IPS DF 6.9 (cell line): ENCODE data around the gene MNDA.
"Not testable (repeated sequence)": the region's sequence is repeated elsewhere in the genome, so short reads cannot be mapped to it uniquely, and the experiment has no call there.

ENCODE experiments used
- DNase-seq: peaks from one replicate; pipeline ENCODE4 v3.0.0-alpha.2; 2013; ENCODE audit warnings: low read depth, low spot score
- H3K27ac ChIP-seq: one replicate; pipeline ENCODE4 v1.5.1; 2013; ENCODE audit warnings: low read length, control low read depth
- H3K27me3 ChIP-seq: 2 replicates; pipeline ENCODE4 v1.6.1; 2013; ENCODE audit warnings: mild to moderate bottlenecking, low read length; ENCODE audit not compliant: control insufficient read depth, insufficient read depth
- H3K36me3 ChIP-seq: 2 replicates; pipeline ENCODE4 v1.6.1; 2013; ENCODE audit warnings: low read length; ENCODE audit not compliant: control insufficient read depth, insufficient read depth
- H3K4me1 ChIP-seq: 2 replicates; pipeline ENCODE4 v1.6.1; 2013; ENCODE audit warnings: low read length; ENCODE audit not compliant: control insufficient read depth, insufficient read depth
- H3K4me3 ChIP-seq: 2 replicates; pipeline ENCODE4 v1.5.1; 2013; ENCODE audit warnings: mild to moderate bottlenecking, low read length
- H3K9me3 ChIP-seq: 2 replicates; pipeline ENCODE4 v1.6.1; 2013; ENCODE audit warnings: low read length, inconsistent platforms; ENCODE audit not compliant: control insufficient read depth, insufficient read depth
- WGBS: extraction: QIAGEN DNeasy Blood & Tissue Kit; methylation state at CpG from one replicate; pipeline ENCODE4 v1.1.7; 2013; ENCODE audit warnings: mixed read lengths, missing lambda C conversion rate; ENCODE audit not compliant: insufficient read length, insufficient coverage; 5-methylcytosine and 5-hydroxymethylcytosine counted together

Gene MNDA

DNA sequence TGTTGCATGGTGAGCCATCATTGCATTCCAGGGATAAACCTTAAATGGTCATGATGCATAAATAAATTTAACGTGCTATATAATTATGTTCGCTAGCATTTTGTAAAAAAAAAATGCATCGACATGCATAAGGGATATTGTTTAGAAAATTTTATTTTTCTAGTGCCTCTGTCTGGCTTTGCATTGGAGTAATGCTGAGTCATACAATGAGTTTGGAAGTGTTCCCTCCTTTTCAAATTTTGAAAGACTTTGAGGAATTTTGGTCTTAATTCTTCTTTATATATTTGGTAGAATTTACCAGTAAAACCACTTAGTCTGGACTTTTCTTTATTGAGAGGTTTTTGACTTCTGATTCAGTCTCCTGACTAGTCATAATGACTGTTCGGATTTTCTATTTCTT, 4.9 kb downstream of the MNDA start:
- DNase-seq: no peak
- Histone ChIP-seq H3K4me3 (no peak overlapping the region), H3K9me3 (no peaks in the 10 kb centered on the region), H3K27me3 (no peaks in the 10 kb centered on the region), H3K27ac (no peak overlapping the region), H3K4me1 (no peaks in the 10 kb centered on the region), H3K36me3 (no peaks in the 10 kb centered on the region)
- WGBS: no CpG with 5 or more reads among the region's 4 CpGs

GRCh38 chr1:158838660-158839059, 7.5 kb downstream of the MNDA start:
- H3K4me1 ChIP-seq: no peaks in the 10 kb centered on the region
- H3K4me3 ChIP-seq: no peak overlapping the region
- no peaks in the 10 kb centered on the region for H3K9me3 ChIP-seq
- no peaks in the 10 kb centered on the region for H3K36me3 ChIP-seq
- H3K27ac ChIP-seq: no peak overlapping the region
- DNase-seq: no peak
- no peaks in the 10 kb centered on the region for H3K27me3 ChIP-seq

GRCh38 chr1:158839566-158839965, 8.4 kb downstream of the MNDA start:
- WGBS: no CpG with 5 or more reads among the region's 2 CpGs
- Histone ChIP-seq H3K4me1 (no peaks in the 10 kb centered on the region), H3K4me3 (no peak overlapping the region), H3K9me3 (no peaks in the 10 kb centered on the region), H3K36me3 (no peaks in the 10 kb centered on the region), H3K27me3 (no peaks in the 10 kb centered on the region), H3K27ac (no peak overlapping the region)
- DNase-seq: no peak

DNA sequence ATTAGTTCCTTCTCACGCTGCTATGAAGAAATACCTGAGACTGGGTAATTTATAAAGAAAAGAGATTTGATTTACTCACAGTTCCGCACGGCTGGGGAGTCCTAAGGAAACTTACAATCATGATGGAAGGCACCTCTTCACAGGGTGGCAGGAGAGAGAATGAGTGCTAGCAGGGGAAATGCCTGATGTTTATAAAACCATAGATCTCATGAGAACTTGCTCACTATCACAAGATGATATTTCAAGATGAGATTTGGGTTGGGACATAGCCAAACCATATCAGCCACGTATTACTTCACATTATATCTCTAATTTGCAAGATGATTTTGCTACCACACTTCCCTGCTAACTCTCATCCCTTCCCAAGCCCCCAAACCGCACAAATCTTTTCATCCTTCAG, 9.1 kb downstream of the MNDA start:
- H3K4me1 ChIP-seq: no peaks in the 10 kb centered on the region
- H3K9me3 ChIP-seq: no peaks in the 10 kb centered on the region
- no peak overlapping the region for H3K4me3 ChIP-seq
- H3K27me3 ChIP-seq: no peaks in the 10 kb centered on the region
- no peak for DNase-seq
- H3K27ac ChIP-seq: no peak overlapping the region
- WGBS: no CpG with 5 or more reads among the region's 5 CpGs
- H3K36me3 ChIP-seq: no peaks in the 10 kb centered on the region

- DNase-seq: peak; percentile 25
- no CpG with 5 or more reads among the region's 6 CpGs for WGBS
- no peak overlapping the region for H3K4me3 ChIP-seq
- H3K36me3 ChIP-seq: no peaks in the 10 kb centered on the region
- H3K27me3 ChIP-seq: no peaks in the 10 kb centered on the region
- no peak overlapping the region for H3K27ac ChIP-seq
- H3K4me1 ChIP-seq: no peaks in the 10 kb centered on the region
- H3K9me3 ChIP-seq: no peaks in the 10 kb centered on the region
Observed at GRCh38 chr1:158864595-158864994, 33.4 kb downstream of the MNDA start.

DNA sequence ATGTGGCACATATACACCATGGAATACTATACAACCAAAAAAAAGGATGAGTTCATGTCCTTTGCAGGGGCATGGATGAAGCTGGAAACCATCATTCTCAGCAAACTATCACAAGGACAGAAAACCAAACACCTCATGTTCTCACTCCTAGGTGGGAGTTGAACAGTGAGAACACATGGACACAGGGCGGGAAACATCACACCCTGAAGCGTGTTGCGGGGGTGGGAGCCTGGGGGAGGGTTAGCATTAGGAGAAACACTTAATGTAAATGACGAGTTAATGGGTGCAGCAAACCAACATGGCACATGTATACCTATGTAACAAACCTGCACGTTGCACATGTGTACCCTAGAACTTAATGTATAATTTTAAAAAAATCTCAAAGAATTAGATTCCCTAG, 39.3 kb downstream of the MNDA start:
- H3K4me3 ChIP-seq, H3K27me3 ChIP-seq, H3K27ac ChIP-seq, H3K4me1 ChIP-seq, H3K9me3 ChIP-seq, H3K36me3 ChIP-seq, DNase-seq: not testable (repeated sequence)
- WGBS: no CpG with 5 or more reads among the region's 5 CpGs

DNA sequence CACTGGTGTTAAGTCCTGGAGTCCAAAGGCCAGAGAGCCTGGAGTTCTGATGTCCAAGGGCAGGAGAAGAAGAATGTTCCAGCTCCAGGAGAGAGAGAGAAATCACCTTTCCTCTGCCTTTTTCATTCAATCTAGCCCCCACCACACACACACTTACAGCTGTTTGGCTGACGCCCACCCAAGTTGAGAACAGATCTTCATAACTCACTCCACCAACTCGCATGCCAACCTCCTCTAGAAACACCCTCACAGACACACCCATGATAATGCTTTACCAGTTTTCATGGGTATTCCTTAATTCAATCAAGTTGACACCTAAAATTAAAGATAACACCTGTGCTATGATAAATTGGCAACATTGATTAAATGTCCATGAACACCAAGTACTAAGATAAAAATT, 42.0 kb downstream of the MNDA start:
- no peaks in the 10 kb centered on the region for H3K27me3 ChIP-seq
- no peaks in the 10 kb centered on the region; the same call in 1 of the 2 replicates for H3K4me1 ChIP-seq
- no peaks in the 10 kb centered on the region for H3K9me3 ChIP-seq
- no peak for DNase-seq
- no peak overlapping the region for H3K4me3 ChIP-seq
- H3K36me3 ChIP-seq: no peaks in the 10 kb centered on the region
- no CpG with 5 or more reads among the region's 2 CpGs for WGBS
- H3K27ac ChIP-seq: no peak overlapping the region

GRCh38 chr1:158893654-158894053, 62.5 kb downstream of the MNDA start:
- no peak for DNase-seq
- no peaks in the 10 kb centered on the region for H3K9me3 ChIP-seq
- no peak overlapping the region for H3K4me3 ChIP-seq
- H3K27ac ChIP-seq: no peak overlapping the region
- no peaks in the 10 kb centered on the region for H3K36me3 ChIP-seq
- no peaks in the 10 kb centered on the region for H3K27me3 ChIP-seq
- no peaks in the 10 kb centered on the region for H3K4me1 ChIP-seq

- Histone ChIP-seq H3K9me3 (no peaks in the 10 kb centered on the region), H3K27ac (no peak overlapping the region), H3K27me3 (no peaks in the 10 kb centered on the region), H3K4me3 (no peak overlapping the region), H3K36me3 (no peaks in the 10 kb centered on the region), H3K4me1 (no peaks in the 10 kb centered on the region)
- DNase-seq: no peak
- WGBS: no CpG with 5 or more reads among the region's 2 CpGs
Observed at GRCh38 chr1:158898722-158899121, 67.6 kb downstream of the MNDA start.
